Progenitor cell of endocrine pancreas (in vitro differentiated cells): Measurements from ENCODE around the gene NLRC3. TPM values are rescaled to one million over a fixed set of nuclear protein-coding genes. Genes with fewer than 3 reads are reported as not detected.

Experiments used
- DNase-seq: peaks from one replicate; pipeline ENCODE4 v3.0.0; 2021; ENCODE audit warnings: low spot score; ENCODE audit not compliant: unreplicated experiment
- H3K27ac Mint-ChIP-seq: 2 replicates; pipeline ENCODE4 v1.8.0; 2021; ENCODE audit warnings: mild to moderate bottlenecking, moderate library complexity, mixed read lengths
- H3K27me3 Mint-ChIP-seq: 2 replicates; pipeline ENCODE4 v1.8.0; 2021; ENCODE audit warnings: mixed read lengths
- H3K36me3 Mint-ChIP-seq: 2 replicates; pipeline ENCODE4 v1.8.0; 2022; ENCODE audit warnings: mixed read lengths; ENCODE audit not compliant: insufficient read depth
- H3K4me1 Mint-ChIP-seq: 2 replicates; pipeline ENCODE4 v1.8.0; 2021; ENCODE audit warnings: low read depth, mixed read lengths
- H3K4me3 Mint-ChIP-seq: 2 replicates; pipeline ENCODE4 v1.8.0; 2021; ENCODE audit warnings: low read depth, mild to moderate bottlenecking, moderate library complexity, mixed read lengths
- H3K9me3 Mint-ChIP-seq: 2 replicates; pipeline ENCODE4 v1.8.0; 2021; ENCODE audit warnings: low read depth, mixed read lengths
- total RNA-seq: library from RNA; stranded (reverse); gene quantifications from 2 replicates; pipeline ENCODE4 v1.2.1, GENCODE V29; 2021
- TF ChIP-seq, protein P1 (sequence below): fragments of 200-600 bp; sonication (generic); IDR thresholded peaks from one replicate; pipeline ENCODE4 v1.5.0; 2021; ENCODE audit warnings: antibody characterized with exemption, mild to moderate bottlenecking; ENCODE audit not compliant: unreplicated experiment

The NLRC3 gene
- total RNA-seq, 1 donor from 2014 or later, result 0.14 TPM

DNA sequence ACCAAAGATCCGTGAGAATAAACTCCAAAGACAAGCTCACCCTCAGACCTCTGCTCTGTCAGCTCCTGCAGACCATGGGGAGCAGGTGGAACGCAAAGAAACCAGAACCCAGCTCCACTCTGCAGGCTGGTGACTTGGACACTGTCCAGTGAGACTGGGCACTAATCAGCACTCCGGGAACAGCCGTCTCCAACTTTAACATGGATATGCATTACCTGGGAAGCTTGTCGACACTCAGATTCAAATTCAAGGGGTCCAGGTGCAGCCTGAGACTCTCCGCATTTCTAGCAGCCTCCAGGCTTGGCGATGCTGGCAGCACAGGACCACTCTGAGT is 25.1 kb upstream of the NLRC3 start:
- Mint-ChIP-seq H3K27ac (no peak overlapping the region), H3K27me3 (no peaks in the 10 kb centered on the region), H3K4me3 (no peak overlapping the region), H3K9me3 (peaks cover 5% of the 10 kb centered on the region), H3K4me1 (no peaks in the 10 kb centered on the region), H3K36me3 (peaks cover 34% of the 10 kb centered on the region)
- DNase-seq, result no peak
- TF ChIP-seq, protein P1, sequence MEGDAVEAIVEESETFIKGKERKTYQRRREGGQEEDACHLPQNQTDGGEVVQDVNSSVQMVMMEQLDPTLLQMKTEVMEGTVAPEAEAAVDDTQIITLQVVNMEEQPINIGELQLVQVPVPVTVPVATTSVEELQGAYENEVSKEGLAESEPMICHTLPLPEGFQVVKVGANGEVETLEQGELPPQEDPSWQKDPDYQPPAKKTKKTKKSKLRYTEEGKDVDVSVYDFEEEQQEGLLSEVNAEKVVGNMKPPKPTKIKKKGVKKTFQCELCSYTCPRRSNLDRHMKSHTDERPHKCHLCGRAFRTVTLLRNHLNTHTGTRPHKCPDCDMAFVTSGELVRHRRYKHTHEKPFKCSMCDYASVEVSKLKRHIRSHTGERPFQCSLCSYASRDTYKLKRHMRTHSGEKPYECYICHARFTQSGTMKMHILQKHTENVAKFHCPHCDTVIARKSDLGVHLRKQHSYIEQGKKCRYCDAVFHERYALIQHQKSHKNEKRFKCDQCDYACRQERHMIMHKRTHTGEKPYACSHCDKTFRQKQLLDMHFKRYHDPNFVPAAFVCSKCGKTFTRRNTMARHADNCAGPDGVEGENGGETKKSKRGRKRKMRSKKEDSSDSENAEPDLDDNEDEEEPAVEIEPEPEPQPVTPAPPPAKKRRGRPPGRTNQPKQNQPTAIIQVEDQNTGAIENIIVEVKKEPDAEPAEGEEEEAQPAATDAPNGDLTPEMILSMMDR, result no peak

DNA sequence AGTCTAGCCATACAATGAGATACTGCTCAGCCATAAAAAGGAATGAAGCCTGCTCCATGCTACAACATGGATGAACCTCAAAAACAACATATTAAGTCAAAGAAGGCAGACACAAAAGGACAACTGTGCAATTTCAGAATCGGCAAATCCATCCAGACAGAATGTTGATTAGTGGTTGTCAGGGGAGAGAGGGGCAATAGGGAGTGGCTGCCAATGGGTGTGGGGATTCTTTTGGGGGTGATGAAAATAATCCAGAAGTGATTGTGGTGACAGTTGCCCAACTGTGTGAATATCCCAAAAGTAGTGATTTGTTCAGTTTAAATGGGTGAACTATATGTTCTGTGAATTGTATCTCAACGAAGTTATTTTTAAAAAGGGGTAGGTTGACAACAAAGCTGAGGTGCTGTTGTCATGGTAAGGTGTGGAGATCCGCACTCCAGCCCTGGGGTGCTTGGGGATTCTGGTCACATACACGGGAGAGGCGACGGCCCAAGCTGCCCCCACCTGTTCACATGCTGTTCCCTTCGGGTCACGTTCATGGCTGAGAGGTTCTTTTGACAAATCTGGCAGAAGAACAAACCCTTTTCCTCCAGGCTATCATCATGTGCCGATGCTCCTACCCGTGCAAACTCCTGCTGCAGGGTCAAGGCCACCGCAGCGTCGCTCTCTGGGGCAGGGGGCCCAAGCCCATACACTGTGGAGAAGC is 24.6 kb upstream of the NLRC3 start:
- Mint-ChIP-seq H3K27ac (no peak overlapping the region), H3K36me3 (peaks cover 32% of the 10 kb centered on the region), H3K9me3 (peaks cover 5% of the 10 kb centered on the region), H3K27me3 (no peaks in the 10 kb centered on the region), H3K4me3 (no peak overlapping the region), H3K4me1 (no peaks in the 10 kb centered on the region)
- TF ChIP-seq, protein P1, result no peak
- no peak for DNase-seq

DNA sequence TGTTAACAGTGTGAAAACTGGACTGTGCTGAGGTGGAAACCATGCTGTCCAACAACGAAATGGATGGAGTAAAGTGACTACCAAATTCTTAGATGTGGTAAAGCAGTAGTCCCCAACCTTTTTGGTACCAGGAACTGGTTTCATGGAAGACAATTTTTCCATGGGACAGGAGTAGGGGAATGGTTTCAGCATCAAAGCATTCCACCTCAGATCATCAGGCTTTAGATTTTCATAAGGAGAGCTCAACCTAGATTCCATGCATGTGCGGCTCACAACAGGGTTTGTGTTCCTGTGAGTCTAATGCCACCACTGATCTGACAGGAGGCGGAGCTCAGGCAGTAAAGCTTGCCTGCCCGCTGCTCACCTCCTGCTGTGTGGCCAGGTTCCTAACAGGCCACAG is 22.7 kb upstream of the NLRC3 start:
- no peak overlapping the region for H3K27ac Mint-ChIP-seq

DNA sequence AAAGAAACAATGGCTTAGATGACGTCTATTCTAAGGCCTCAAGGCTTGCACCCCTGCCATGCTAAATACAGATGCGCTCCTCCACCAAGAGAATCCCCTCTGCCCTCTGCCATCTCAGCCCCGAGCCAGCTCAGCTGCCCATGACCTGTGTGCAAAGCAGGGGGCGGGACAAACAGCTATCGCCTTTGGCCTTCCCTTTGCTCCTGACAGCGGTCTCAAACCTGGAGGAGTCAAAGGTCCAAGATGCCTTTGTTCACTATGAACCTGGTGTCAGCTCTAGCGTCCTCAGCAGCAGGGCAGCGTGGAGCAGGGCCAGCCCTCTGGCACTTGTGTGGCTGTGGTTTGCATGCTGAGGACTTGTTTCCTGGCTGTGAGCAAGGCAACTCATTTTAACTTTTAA is 21.9 kb upstream of the NLRC3 start:
- Mint-ChIP-seq H3K36me3 (peaks cover 32% of the 10 kb centered on the region), H3K9me3 (peaks cover 5% of the 10 kb centered on the region)
- TF ChIP-seq, protein P1, result no peak

More for the DNA sequence above, 22.7 kb upstream of the NLRC3 start:
- peaks cover 5% of the 10 kb centered on the region for H3K9me3 Mint-ChIP-seq
- no peaks in the 10 kb centered on the region for H3K27me3 Mint-ChIP-seq
- TF ChIP-seq, protein P1, result no peak
- DNase-seq, result no peak
- peaks cover 32% of the 10 kb centered on the region for H3K36me3 Mint-ChIP-seq
- H3K4me3 Mint-ChIP-seq, result no peak overlapping the region
- H3K4me1 Mint-ChIP-seq, result no peaks in the 10 kb centered on the region

DNA sequence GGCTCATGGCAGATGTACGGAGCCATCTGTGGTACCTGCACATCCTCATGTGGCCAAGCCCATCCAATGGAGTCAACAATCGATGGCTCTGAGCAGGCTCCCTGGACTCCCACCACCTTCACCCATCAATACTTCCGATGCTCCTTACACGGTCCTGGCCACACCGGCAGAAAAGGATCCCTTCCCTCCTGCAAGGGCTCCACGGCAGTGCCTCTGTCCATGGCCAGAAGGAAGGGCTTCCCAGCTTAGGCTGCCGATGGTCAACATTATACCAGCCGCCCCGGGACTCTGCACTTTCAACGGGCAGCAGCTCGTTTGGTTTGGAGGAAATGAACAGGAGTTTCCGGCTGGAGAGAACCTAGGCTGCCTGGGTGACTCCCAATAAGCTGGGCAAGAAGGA is 21.0 kb upstream of the NLRC3 start:
- H3K36me3 Mint-ChIP-seq, result peaks cover 27% of the 10 kb centered on the region
- no peak overlapping the region for H3K27ac Mint-ChIP-seq
- TF ChIP-seq, protein P1, result no peak
- no peaks in the 10 kb centered on the region for H3K4me1 Mint-ChIP-seq
- H3K27me3 Mint-ChIP-seq, result no peaks in the 10 kb centered on the region
- H3K9me3 Mint-ChIP-seq, result peaks cover 5% of the 10 kb centered on the region
- H3K4me3 Mint-ChIP-seq, result no peak overlapping the region
- no peak for DNase-seq

More for the DNA sequence above, 21.9 kb upstream of the NLRC3 start:
- Mint-ChIP-seq H3K4me1 (no peaks in the 10 kb centered on the region), H3K27ac (no peak overlapping the region), H3K27me3 (no peaks in the 10 kb centered on the region), H3K4me3 (no peak overlapping the region)
- DNase-seq, result no peak
